K562 (cell line): ENCODE data around the gene GPR108. TPM values are rescaled to one million over a fixed set of nuclear protein-coding genes. Genes with fewer than 3 reads are reported as not detected.

Experiments
- CBFB ChIP-seq: sonication (generic); formaldehyde crosslinking; IDR thresholded peaks from 2 replicates; pipeline ENCODE4 v1.4.0; 2020; ENCODE audit warnings: mild to moderate bottlenecking, missing genetic modification reagents
- CBX2 ChIP-seq: fragments of 200-600 bp; sonication (generic); IDR thresholded peaks from one replicate; pipeline ENCODE4 v1.6.1; 2012; ENCODE audit warnings: mild to moderate bottlenecking, low read length, inconsistent platforms; ENCODE audit not compliant: insufficient read depth, poor library complexity, severe bottlenecking
- CCNT2 ChIP-seq: IDR thresholded peaks from 2 replicates; pipeline ENCODE4 v1.6.1; 2011; ENCODE audit warnings: borderline replicate concordance, low read depth, mild to moderate bottlenecking, moderate library complexity, mixed read lengths, low read length; ENCODE audit not compliant: insufficient read length; ENCODE audit errors: extremely low read depth
- CREB1 ChIP-seq, 2 experiments: sonication (generic) in 1 of 2; formaldehyde crosslinking in 1 of 2; IDR thresholded peaks; 2 replicates each; pipeline versions ENCODE4 v1.6.1 to v1.8.0; 2012 to 2022; ENCODE audit warnings: inconsistent platforms in 1 of 2, mild to moderate bottlenecking in 1 of 2, missing genetic modification reagents in 1 of 2, moderate library complexity in 1 of 2
- EGR1 ChIP-seq: fragments of 450-650 bp; conservative IDR thresholded peaks from 2 replicates; pipeline ENCODE4 v1.6.1; 2017; ENCODE audit warnings: mild to moderate bottlenecking
- ERF ChIP-seq: fragments of 450-650 bp; formaldehyde crosslinking; IDR thresholded peaks from 2 replicates; pipeline ENCODE4 v1.4.0; 2020; ENCODE audit warnings: mild to moderate bottlenecking, mixed read lengths
- EWSR1 ChIP-seq: fragments of 450-650 bp; IDR thresholded peaks from 2 replicates; pipeline ENCODE4 v1.6.1; 2018; ENCODE audit warnings: borderline replicate concordance, mild to moderate bottlenecking, low read depth, moderate library complexity; ENCODE audit not compliant: partially characterized antibody
- HDAC6 ChIP-seq: IDR thresholded peaks from 2 replicates; pipeline ENCODE4 v1.6.1; 2012; ENCODE audit warnings: low read depth, mild to moderate bottlenecking, control low read depth, inconsistent platforms, low read length, moderate library complexity
- MAFG ChIP-seq: fragments of 450-650 bp; conservative IDR thresholded peaks from 2 replicates; pipeline ENCODE4 v1.6.1; 2016; ENCODE audit warnings: missing genetic modification characterization, missing compliant biosample characterization
- MAZ ChIP-seq, 2 experiments: fragments of 450-650 bp in 1 of 2; sonication (generic) in 1 of 2; formaldehyde crosslinking; IDR thresholded peaks in 1 of 2; conservative IDR thresholded peaks in 1 of 2; 2 replicates each; pipeline versions ENCODE4 v1.4.0 to v1.5.0; 2020; ENCODE audit warnings: mild to moderate bottlenecking in 1 of 2, missing genetic modification reagents in 1 of 2
- MEIS2 ChIP-seq: fragments of 450-650 bp; IDR thresholded peaks from 2 replicates; pipeline ENCODE4 v1.6.1; 2014; ENCODE audit warnings: mild to moderate bottlenecking; ENCODE audit not compliant: partially characterized antibody
- SMC3 ChIP-seq: conservative IDR thresholded peaks from 2 replicates; pipeline ENCODE4 v1.6.1; 2011; ENCODE audit warnings: low read depth, low read length, improper control_type of control experiment; ENCODE audit not compliant: insufficient read depth
- SRSF7 ChIP-seq: fragments of 200-400 bp; formaldehyde crosslinking; optimal IDR thresholded peaks from 2 replicates; pipeline ENCODE3; 2017; ENCODE audit warnings: mild to moderate bottlenecking, low read depth, low read length
- TARDBP ChIP-seq: fragments of 450-650 bp; IDR thresholded peaks from 2 replicates; pipeline ENCODE4 v1.6.1; 2016
- TCF7 ChIP-seq: sonication (generic); IDR thresholded peaks from 2 replicates; pipeline ENCODE4 v1.6.1; 2016; ENCODE audit warnings: antibody characterized with exemption, borderline replicate concordance
- TCFL5 ChIP-seq: fragments of 250-450 bp; sonication (Bioruptor Pico); conservative IDR thresholded peaks from 2 replicates; pipeline ENCODE4 v1.6.1; 2021; ENCODE audit warnings: mild to moderate bottlenecking, moderate library complexity, matching md5 sums
- TEAD1 ChIP-seq, 2 experiments: fragments of 450-650 bp in 1 of 2; sonication (generic) in 1 of 2; formaldehyde crosslinking; IDR thresholded peaks; 2 replicates each; pipeline versions ENCODE4 v1.4.0 to v1.8.0; 2020 to 2022; ENCODE audit warnings: mild to moderate bottlenecking in 2 of 2, missing genetic modification reagents in 1 of 2
- ZSCAN29 ChIP-seq: fragments of 450-650 bp; IDR thresholded peaks from 2 replicates; pipeline ENCODE4 v1.6.1; 2017
- polyA plus RNA-seq, 8 experiments: library from polyadenylated mRNA; depleted of rRNA in 4 of 8; stranded (reverse) in 5 of 8; unstranded in 3 of 8; fragments of >200 nt; fragmentation: Nextera tagmentation in 2 of 8; fragmentation: Illumina TruSeq in 1 of 8; extraction: Ambion mirVana in 2 of 8; extraction: Trizol in 1 of 8; gene quantifications; 2 replicates each; pipeline versions ENCODE4 v1.2.1 to v1.2.3, GENCODE V29; 2011 to 2014; ENCODE audit warnings: inconsistent platforms in 1 of 8, missing spikeins in 1 of 8
- total RNA-seq, 7 experiments: library from RNA; depleted of rRNA in 6 of 7; stranded (reverse); fragments of >200 nt in 6 of 7; fragmentation: Illumina TruSeq in 2 of 7; extraction: Trizol in 2 of 7; gene quantifications; 2 replicates each; pipeline versions ENCODE4 v1.2.1 to v1.2.3, GENCODE V29; 2011 to 2021; ENCODE audit warnings: low replicate concordance in 1 of 7
- TF ChIP-seq, protein P1 (sequence below): fragments of 450-650 bp; formaldehyde crosslinking; IDR thresholded peaks from 2 replicates; pipeline ENCODE4 v1.4.0; 2020; ENCODE audit warnings: mild to moderate bottlenecking, moderate library complexity
- TF ChIP-seq, protein P2 (sequence below): fragments of 250-450 bp; sonication (Bioruptor Pico); IDR thresholded peaks from 2 replicates; pipeline ENCODE4 v1.8.0; 2022; ENCODE audit warnings: moderate library complexity, mild to moderate bottlenecking, inconsistent platforms
- TF ChIP-seq, protein P3 (sequence below), 2 experiments: IDR thresholded peaks; 2 replicates each; pipeline ENCODE4 v1.6.1; 2011; ENCODE audit warnings: borderline replicate concordance in 1 of 2, control low read depth in 1 of 2, low read depth in 1 of 2, low read length in 1 of 2, mild to moderate bottlenecking in 1 of 2, mixed read lengths in 1 of 2, moderate library complexity in 1 of 2; ENCODE audit not compliant: insufficient read depth in 1 of 2, insufficient read length in 1 of 2, poor library complexity in 1 of 2, severe bottlenecking in 1 of 2; ENCODE audit errors: extremely low read depth in 1 of 2
- TF ChIP-seq, protein P4 (sequence below): fragments of 250-450 bp; sonication (Bioruptor Pico); IDR thresholded peaks from 2 replicates; pipeline ENCODE4 v1.4.0; 2020; ENCODE audit warnings: mild to moderate bottlenecking, moderate library complexity

The GPR108 gene
- total and polyA plus RNA-seq, 9 of the 15 experiments (the other 6 are each of a cell fraction or from before 2014, with no cell fraction given), result 2.4 to 33.2 (median 24.4) TPM

DNA sequence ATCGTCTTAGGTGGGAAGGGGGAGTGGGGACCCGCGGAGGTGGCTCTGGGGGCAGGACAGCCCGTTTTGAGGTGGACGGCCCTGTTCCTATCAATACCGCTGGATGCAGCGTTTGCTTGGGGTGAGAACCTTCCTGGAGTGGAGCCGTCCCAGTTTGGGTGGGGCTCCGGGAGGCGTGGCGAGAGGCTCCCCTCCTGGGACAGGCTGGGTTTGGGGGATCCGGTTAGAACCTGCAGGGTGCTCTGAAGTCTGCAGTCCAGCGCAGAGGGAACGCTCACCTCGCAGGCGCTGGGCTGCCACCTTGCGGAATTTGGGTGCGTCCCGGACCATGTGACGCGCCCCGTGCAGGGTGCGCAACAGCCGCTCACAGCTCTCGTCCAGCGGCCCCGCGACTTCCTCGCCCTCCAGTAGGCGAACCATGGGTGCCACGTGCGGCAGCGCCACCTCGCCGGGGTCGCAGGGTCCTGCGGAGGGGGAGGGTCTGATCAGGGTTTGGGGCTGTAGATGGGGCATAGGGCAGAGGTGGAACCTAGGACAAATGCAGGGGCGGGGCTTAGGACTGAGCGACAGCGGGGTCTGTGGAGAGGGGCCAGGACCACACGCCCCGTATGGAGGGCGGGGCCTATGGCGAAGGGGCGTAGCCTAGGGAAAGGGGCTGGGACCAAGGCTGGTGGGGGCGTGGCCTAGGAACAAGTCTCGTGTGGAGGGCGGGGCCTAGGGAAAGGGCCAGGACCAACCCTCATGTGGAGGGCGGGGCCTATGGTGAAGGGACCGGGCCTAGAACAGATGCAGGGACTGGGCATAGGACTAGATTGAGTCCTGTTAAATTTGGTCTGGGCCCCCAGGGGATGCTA is 16.0 kb upstream of the GPR108 start (continued):
- TF ChIP-seq, protein P1, sequence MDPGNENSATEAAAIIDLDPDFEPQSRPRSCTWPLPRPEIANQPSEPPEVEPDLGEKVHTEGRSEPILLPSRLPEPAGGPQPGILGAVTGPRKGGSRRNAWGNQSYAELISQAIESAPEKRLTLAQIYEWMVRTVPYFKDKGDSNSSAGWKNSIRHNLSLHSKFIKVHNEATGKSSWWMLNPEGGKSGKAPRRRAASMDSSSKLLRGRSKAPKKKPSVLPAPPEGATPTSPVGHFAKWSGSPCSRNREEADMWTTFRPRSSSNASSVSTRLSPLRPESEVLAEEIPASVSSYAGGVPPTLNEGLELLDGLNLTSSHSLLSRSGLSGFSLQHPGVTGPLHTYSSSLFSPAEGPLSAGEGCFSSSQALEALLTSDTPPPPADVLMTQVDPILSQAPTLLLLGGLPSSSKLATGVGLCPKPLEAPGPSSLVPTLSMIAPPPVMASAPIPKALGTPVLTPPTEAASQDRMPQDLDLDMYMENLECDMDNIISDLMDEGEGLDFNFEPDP (CRISPR knock-in tag), result no peak
- TF ChIP-seq EGR1 (0 out of 2 replicates have a peak, but pooled peaks have one; percentile 8), CCNT2 (peak; percentile 82), SMC3 (peak; percentile 57), MAFG (no peak), TEAD1 (CRISPR knock-in tag; IDR thresholded peaks at IDR 0.05) (peak; percentile 84 to 99), MAZ (CRISPR knock-in tag; conservative IDR thresholded peaks at IDR 0.05 in 1 of 2, IDR thresholded peaks at IDR 0.05 in 1 of 2) (peak; percentile 86 to 89), TCFL5 (no peak), HDAC6 (no peak), ZSCAN29 (no peak), CREB1 (IDR thresholded peaks at IDR 0.05) (peak; percentile 72), CREB1 (CRISPR knock-in tag; IDR thresholded peaks at IDR 0.05) (peak; percentile 90), TCF7 (0 out of 2 replicates have a peak, but pooled peaks have one; percentile 20), TARDBP (peak; percentile 76; the same call in 1 of the 2 replicates), SRSF7 (no peak), MEIS2 (peak; percentile 18), CBX2 (no peak), CBFB (CRISPR knock-in tag) (no peak; the same call in 1 of the 2 replicates), EWSR1 (no peak), ERF (CRISPR knock-in tag) (no peak)
- TF ChIP-seq, protein P2, sequence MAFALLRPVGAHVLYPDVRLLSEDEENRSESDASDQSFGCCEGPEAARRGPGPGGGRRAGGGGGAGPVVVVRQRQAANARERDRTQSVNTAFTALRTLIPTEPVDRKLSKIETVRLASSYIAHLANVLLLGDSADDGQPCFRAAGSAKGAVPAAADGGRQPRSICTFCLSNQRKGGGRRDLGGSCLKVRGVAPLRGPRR (CRISPR knock-in tag), result no peak
- TF ChIP-seq, protein P3, sequence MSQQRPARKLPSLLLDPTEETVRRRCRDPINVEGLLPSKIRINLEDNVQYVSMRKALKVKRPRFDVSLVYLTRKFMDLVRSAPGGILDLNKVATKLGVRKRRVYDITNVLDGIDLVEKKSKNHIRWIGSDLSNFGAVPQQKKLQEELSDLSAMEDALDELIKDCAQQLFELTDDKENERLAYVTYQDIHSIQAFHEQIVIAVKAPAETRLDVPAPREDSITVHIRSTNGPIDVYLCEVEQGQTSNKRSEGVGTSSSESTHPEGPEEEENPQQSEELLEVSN (IDR thresholded peaks at IDR 0.05; ENCODE audit: borderline replicate concordance in 1 of 2, extremely low read depth in 1 of 2, insufficient read depth in 1 of 2, insufficient read length in 1 of 2, low read depth in 1 of 2, low read length in 1 of 2, poor library complexity in 1 of 2, severe bottlenecking in 1 of 2), result peak; percentile 92 to 94
- TF ChIP-seq, protein P4, sequence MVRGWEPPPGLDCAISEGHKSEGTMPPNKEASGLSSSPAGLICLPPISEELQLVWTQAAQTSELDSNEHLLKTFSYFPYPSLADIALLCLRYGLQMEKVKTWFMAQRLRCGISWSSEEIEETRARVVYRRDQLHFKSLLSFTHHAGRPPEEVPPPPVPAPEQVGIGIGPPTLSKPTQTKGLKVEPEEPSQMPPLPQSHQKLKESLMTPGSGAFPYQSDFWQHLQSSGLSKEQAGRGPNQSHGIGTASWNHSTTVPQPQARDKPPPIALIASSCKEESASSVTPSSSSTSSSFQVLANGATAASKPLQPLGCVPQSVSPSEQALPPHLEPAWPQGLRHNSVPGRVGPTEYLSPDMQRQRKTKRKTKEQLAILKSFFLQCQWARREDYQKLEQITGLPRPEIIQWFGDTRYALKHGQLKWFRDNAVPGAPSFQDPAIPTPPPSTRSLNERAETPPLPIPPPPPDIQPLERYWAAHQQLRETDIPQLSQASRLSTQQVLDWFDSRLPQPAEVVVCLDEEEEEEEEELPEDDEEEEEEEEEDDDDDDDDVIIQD (CRISPR knock-in tag), result no peak
